Mesenchymal stem cell (in vitro differentiated cells and primary cell): Measurements from ENCODE around the gene BSCL2.
A peak's percentile ranks its signal among the peaks of the same experiment; 100 is the strongest.

Experiments
- DNase-seq: peaks from one replicate; pipeline ENCODE4 v3.0.0-alpha.2; 2013
- H2AFZ ChIP-seq: one replicate; pipeline ENCODE4 v1.6.1; 2013; ENCODE audit warnings: low read depth, mild to moderate bottlenecking, control low read depth, inconsistent platforms, low read length, moderate library complexity
- H2AK5ac ChIP-seq: 2 replicates; pipeline ENCODE4 v1.6.1; 2013; ENCODE audit warnings: low read length, moderate library complexity, mild to moderate bottlenecking, inconsistent platforms; ENCODE audit not compliant: severe bottlenecking
- H2BK120ac ChIP-seq: one replicate; pipeline ENCODE4 v1.6.1; 2013; ENCODE audit warnings: low read depth, mild to moderate bottlenecking, inconsistent platforms, low read length, moderate library complexity
- H2BK12ac ChIP-seq, 2 experiments: one replicate each; pipeline ENCODE4 v1.6.1; 2013; ENCODE audit warnings: inconsistent platforms in 2 of 2, low read length in 2 of 2, mild to moderate bottlenecking in 2 of 2, moderate library complexity in 2 of 2, control low read depth in 1 of 2
- H2BK15ac ChIP-seq: one replicate; pipeline ENCODE4 v1.6.1; 2013; ENCODE audit warnings: mild to moderate bottlenecking, low read depth, inconsistent platforms; ENCODE audit not compliant: poor library complexity, severe bottlenecking
- H2BK5ac ChIP-seq: 2 replicates; pipeline ENCODE4 v1.6.1; 2013; ENCODE audit warnings: low read depth, mild to moderate bottlenecking, low read length, control low read depth, inconsistent platforms; ENCODE audit not compliant: poor library complexity, severe bottlenecking
- H3K14ac ChIP-seq, 2 experiments: one replicate each; pipeline ENCODE4 v1.6.1; 2013; ENCODE audit warnings: inconsistent platforms in 2 of 2, low read length in 2 of 2, control low read depth in 1 of 2, mild to moderate bottlenecking in 1 of 2, moderate library complexity in 1 of 2
- H3K18ac ChIP-seq, 2 experiments: one replicate each; pipeline ENCODE4 v1.6.1; 2013; ENCODE audit warnings: inconsistent platforms in 2 of 2, low read length in 2 of 2, control low read depth in 1 of 2, low read depth in 1 of 2, mild to moderate bottlenecking in 1 of 2
- H3K23ac ChIP-seq, 2 experiments: one replicate each; pipeline ENCODE4 v1.6.1; 2013; ENCODE audit warnings: inconsistent platforms in 2 of 2, low read length in 2 of 2, mild to moderate bottlenecking in 2 of 2, moderate library complexity in 2 of 2, control low read depth in 1 of 2
- H3K27ac ChIP-seq: 2 replicates; pipeline ENCODE4 v1.5.1; 2013; ENCODE audit warnings: mild to moderate bottlenecking, moderate library complexity, low read length, control low read depth, inconsistent platforms; ENCODE audit not compliant: poor library complexity, severe bottlenecking
- H3K27me3 ChIP-seq, 2 experiments: 2 replicates each; pipeline versions ENCODE4 v1.6.1 to v1.7.0; 2013; ENCODE audit warnings: low read length in 2 of 2, mild to moderate bottlenecking in 2 of 2, moderate library complexity in 2 of 2, control low read depth in 1 of 2, inconsistent platforms in 1 of 2; ENCODE audit not compliant: control insufficient read depth in 1 of 2, insufficient read depth in 1 of 2
- H3K36me3 ChIP-seq, 2 experiments: 2 replicates each; pipeline versions ENCODE4 v1.6.1 to v1.7.0; 2013; ENCODE audit warnings: low read length in 2 of 2, control low read depth in 1 of 2, inconsistent platforms in 1 of 2, low read depth in 1 of 2, mild to moderate bottlenecking in 1 of 2; ENCODE audit not compliant: insufficient read depth in 2 of 2, control insufficient read depth in 1 of 2
- H3K4ac ChIP-seq, 2 experiments: one replicate each; pipeline ENCODE4 v1.6.1; 2013; ENCODE audit warnings: inconsistent platforms in 2 of 2, low read length in 2 of 2, mild to moderate bottlenecking in 2 of 2, moderate library complexity in 2 of 2, control low read depth in 1 of 2, low read depth in 1 of 2
- H3K4me1 ChIP-seq: 2 replicates; pipeline ENCODE4 v1.6.1; 2013; ENCODE audit warnings: low read depth, low read length, control low read depth; ENCODE audit not compliant: control insufficient read depth, insufficient read depth
- H3K4me2 ChIP-seq: 2 replicates; pipeline ENCODE4 v1.6.1; 2013; ENCODE audit warnings: low read length, mild to moderate bottlenecking, inconsistent platforms; ENCODE audit not compliant: poor library complexity, severe bottlenecking
- H3K4me3 ChIP-seq, 2 experiments: 2 replicates each; pipeline versions ENCODE4 v1.5.1 to v1.7.0; 2013; ENCODE audit warnings: low read length in 2 of 2, mild to moderate bottlenecking in 2 of 2, control low read depth in 1 of 2, low read depth in 1 of 2; ENCODE audit not compliant: insufficient read depth in 1 of 2
- H3K79me1 ChIP-seq: replicated peaks from 2 replicates; pipeline ENCODE4 v1.6.1; 2013; ENCODE audit warnings: mild to moderate bottlenecking, control low read depth, low read length, inconsistent platforms; ENCODE audit not compliant: poor library complexity, severe bottlenecking
- H3K9ac ChIP-seq: 2 replicates; pipeline ENCODE4 v1.7.0; 2013; ENCODE audit warnings: mild to moderate bottlenecking, low read length, moderate library complexity
- H3K9me3 ChIP-seq: 2 replicates; pipeline ENCODE4 v1.7.0; 2013; ENCODE audit warnings: mild to moderate bottlenecking, low read length; ENCODE audit not compliant: control insufficient read depth
- H4K8ac ChIP-seq: one replicate; pipeline ENCODE4 v1.6.1; 2013; ENCODE audit warnings: inconsistent platforms, mild to moderate bottlenecking, low read length, moderate library complexity
- H4K91ac ChIP-seq: one replicate; pipeline ENCODE4 v1.6.1; 2013; ENCODE audit warnings: mild to moderate bottlenecking, low read length, inconsistent platforms
- WGBS: methylation state at CpG from one replicate; pipeline ENCODE4 v1.1.7; 2013; ENCODE audit warnings: mixed read lengths; 5-methylcytosine and 5-hydroxymethylcytosine counted together

Gene BSCL2

DNA sequence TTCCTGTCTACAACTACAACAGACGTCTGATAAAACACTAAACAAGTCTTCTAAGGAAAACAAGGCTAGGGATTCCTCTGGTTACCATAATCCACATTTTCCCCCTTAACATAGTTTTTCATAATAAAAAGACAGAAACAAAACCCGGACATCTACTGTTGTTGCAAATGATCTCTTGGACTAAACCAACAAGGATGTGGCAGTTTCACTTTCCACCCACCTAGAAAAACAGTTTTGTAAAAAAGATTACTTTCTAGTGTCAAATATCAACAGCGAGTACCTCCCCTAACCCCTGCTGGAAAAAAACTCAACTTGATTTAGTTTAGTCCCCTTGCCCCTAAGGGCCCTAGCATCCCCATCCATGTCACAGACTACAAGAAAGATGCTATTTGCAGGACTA is 5.6 kb upstream of the BSCL2 start:
- H3K36me3 ChIP-seq, result peaks cover 59 to 74% of the 10 kb centered on the region in 2 experiments
- H2BK120ac ChIP-seq, result no peak overlapping the region
- no peak overlapping the region for H2BK15ac ChIP-seq
- no peak overlapping the region for H4K8ac ChIP-seq
- H3K4ac ChIP-seq, result no peak overlapping the region
- H3K4me1 ChIP-seq, result peaks cover 26% of the 10 kb centered on the region
- peak overlapping the region; percentile 33 for H3K9ac ChIP-seq
- no peak overlapping the region for H3K4me2 ChIP-seq
- H4K91ac ChIP-seq, result no peak overlapping the region
- no peak overlapping the region for H3K23ac ChIP-seq
- no peaks in the 10 kb centered on the region for H3K9me3 ChIP-seq
- H2BK5ac ChIP-seq, result no peak overlapping the region
- no peak for DNase-seq
- H3K4me3 ChIP-seq, result no peak overlapping the region
- H3K18ac ChIP-seq, result no peak overlapping the region
- peak overlapping the region; percentile 66 for H3K27ac ChIP-seq
- H2BK12ac ChIP-seq, result no peak overlapping the region
- H3K27me3 ChIP-seq, result no peaks in the 10 kb centered on the region
- peaks cover 16% of the 10 kb centered on the region for H3K79me1 ChIP-seq
- no peak overlapping the region for H3K14ac ChIP-seq
- H2AK5ac ChIP-seq, result no peak overlapping the region
- WGBS, result 94% methylated on average over 3 of the region's 3 CpGs
- H2AFZ ChIP-seq, result no peak overlapping the region

- Histone ChIP-seq H3K36me3 (peaks cover 60 to 74% of the 10 kb centered on the region in 2 experiments), H3K9me3 (no peaks in the 10 kb centered on the region), H4K8ac (no peak overlapping the region), H2BK120ac (no peak overlapping the region), H2BK12ac (no peak overlapping the region), H3K4me2 (no peak overlapping the region), H3K18ac (no peak overlapping the region), H2AK5ac (no peak overlapping the region), H3K4me1 (peaks cover 31% of the 10 kb centered on the region), H3K4ac (no peak overlapping the region), H3K27me3 (no peaks in the 10 kb centered on the region), H3K9ac (peak overlapping the region; percentile 33), H3K79me1 (peaks cover 21% of the 10 kb centered on the region), H4K91ac (no peak overlapping the region), H3K27ac (peak overlapping the region; percentile 66), H2BK5ac (no peak overlapping the region), H3K23ac (no peak overlapping the region), H2BK15ac (no peak overlapping the region), H3K14ac (no peak overlapping the region), H3K4me3 (no peak overlapping the region), H2AFZ (no peak overlapping the region)
- WGBS, result 98% methylated on average over 4 of the region's 6 CpGs
- no peak for DNase-seq
Measured at GRCh38 chr11:62712276-62712812, 5.1 kb upstream of the BSCL2 start.

DNA sequence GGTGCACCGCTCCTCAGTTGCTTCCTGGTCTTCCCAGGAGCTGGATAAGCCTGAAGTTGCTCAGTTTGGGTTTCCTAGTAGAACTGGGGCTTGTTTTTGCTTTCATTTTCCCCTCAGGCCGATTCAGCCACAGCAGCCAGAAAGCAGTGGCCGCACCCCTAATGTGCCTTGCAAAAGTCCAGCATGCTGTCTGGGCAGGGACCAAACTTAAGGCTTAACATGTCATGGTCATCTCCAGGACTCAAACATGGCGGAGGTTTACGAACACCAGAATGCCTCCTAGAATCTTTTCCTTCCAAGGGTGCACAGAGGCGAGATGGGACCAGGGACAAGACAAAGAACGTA is 2.7 kb upstream of the BSCL2 start:
- H3K27ac ChIP-seq, result peak overlapping the region; percentile 97
- WGBS, result 91% methylated on average over 7 of the region's 7 CpGs

DNA sequence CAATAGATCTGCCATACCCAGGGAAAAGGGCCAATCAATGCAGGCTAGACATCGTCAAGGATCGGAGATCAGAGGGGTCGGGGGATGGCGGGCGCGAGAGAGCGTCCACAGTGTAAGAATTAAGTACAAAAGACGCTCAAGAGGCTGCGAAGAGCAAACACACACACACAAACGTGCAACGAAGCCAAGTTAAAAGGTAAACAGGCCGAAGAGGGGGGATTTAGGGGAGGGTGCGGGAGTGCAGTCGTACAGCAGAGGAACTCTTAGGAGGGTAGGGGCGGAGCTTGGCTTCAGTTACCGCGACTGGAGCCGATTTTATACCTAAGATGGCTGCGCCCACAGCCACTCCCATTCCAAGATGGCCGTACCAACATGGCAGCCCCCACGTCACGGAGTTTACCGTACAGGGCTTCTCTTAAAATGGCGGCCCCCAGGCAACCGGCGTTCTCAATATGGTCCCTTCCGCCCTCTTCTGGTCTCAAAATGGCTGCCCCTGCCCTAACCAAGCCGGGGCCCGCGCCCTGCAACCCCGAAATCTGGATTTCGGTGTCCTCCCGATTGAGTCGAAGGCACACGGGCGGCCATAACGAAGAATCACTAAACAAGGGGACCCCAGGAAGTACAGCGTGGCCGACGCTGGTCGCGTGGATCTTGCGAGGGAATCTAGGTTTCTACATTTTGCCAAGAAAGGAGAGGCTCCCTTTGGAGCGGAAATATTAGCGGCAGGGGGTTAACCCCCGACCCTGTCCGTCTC is 2.2 kb upstream of the BSCL2 start:
- peak overlapping the region; percentile 90 for H2BK5ac ChIP-seq
- H3K4me1 ChIP-seq, result peaks cover 39% of the 10 kb centered on the region
- H2BK15ac ChIP-seq, result no peak overlapping the region
- peak overlapping the region in 1 of 2 experiments; percentile 51 for H3K23ac ChIP-seq
- H3K9me3 ChIP-seq, result no peaks in the 10 kb centered on the region
- peak overlapping the region; percentile 70 for H4K91ac ChIP-seq
- H3K4me3 ChIP-seq, result peak overlapping the region; percentile 43 to 78
- peak overlapping the region in 1 of 2 experiments; percentile 88 for H3K14ac ChIP-seq
- peak overlapping the region; percentile 97 for H3K27ac ChIP-seq
- peak overlapping the region; percentile 74 for H3K4me2 ChIP-seq
- peak overlapping the region; percentile 97 for H2AK5ac ChIP-seq
- peak overlapping the region; percentile 71 to 91 for H3K18ac ChIP-seq
- peak overlapping the region; percentile 6 for H2BK120ac ChIP-seq
- H3K36me3 ChIP-seq, result peaks cover 47 to 50% of the 10 kb centered on the region in 2 experiments
- H3K79me1 ChIP-seq, result peaks cover 14% of the 10 kb centered on the region
- H2AFZ ChIP-seq, result peak overlapping the region; percentile 33
- H2BK12ac ChIP-seq, result no peak overlapping the region
- peak overlapping the region; percentile 69 to 93 for H3K4ac ChIP-seq
- WGBS, result 13% methylated on average over 43 of the region's 47 CpGs
- H3K27me3 ChIP-seq, result no peaks in the 10 kb centered on the region
- peak; percentile 97 for DNase-seq
- peak overlapping the region; percentile 98 for H3K9ac ChIP-seq
- H4K8ac ChIP-seq, result peak overlapping the region; percentile 79

More for the DNA sequence above, 2.7 kb upstream of the BSCL2 start:
- peak overlapping the region; percentile 97 for H2AK5ac ChIP-seq
- H3K4me1 ChIP-seq, result peaks cover 42% of the 10 kb centered on the region
- H2AFZ ChIP-seq, result peak overlapping the region; percentile 33
- H3K36me3 ChIP-seq, result peaks cover 51 to 55% of the 10 kb centered on the region in 2 experiments
- H2BK5ac ChIP-seq, result peak overlapping the region; percentile 15
- no peak overlapping the region for H2BK15ac ChIP-seq
- peak overlapping the region; percentile 74 for H3K4me2 ChIP-seq
- no peaks in the 10 kb centered on the region for H3K9me3 ChIP-seq
- peak overlapping the region; percentile 43 to 78 for H3K4me3 ChIP-seq
- H2BK120ac ChIP-seq, result peak overlapping the region; percentile 6
- peak; percentile 65 for DNase-seq
- H4K8ac ChIP-seq, result peak overlapping the region; percentile 79
- no peak overlapping the region for H3K14ac ChIP-seq
- peak overlapping the region in 1 of 2 experiments; percentile 11 for H3K23ac ChIP-seq
- H3K79me1 ChIP-seq, result peaks cover 11% of the 10 kb centered on the region
- H2BK12ac ChIP-seq, result no peak overlapping the region
- H3K4ac ChIP-seq, result peak overlapping the region; percentile 69 to 93
- H3K27me3 ChIP-seq, result no peaks in the 10 kb centered on the region
- H3K9ac ChIP-seq, result peak overlapping the region; percentile 98
- peak overlapping the region; percentile 70 for H4K91ac ChIP-seq
- H3K18ac ChIP-seq, result peak overlapping the region; percentile 71 to 91
